ENCODE results near the gene ASPG. TPM values are rescaled to one million over a fixed set of nuclear protein-coding genes. Genes with fewer than 3 reads are reported as not detected.

The ASPG gene
- total and polyA plus RNA-seq, 9 donors = 0.45 to 28.8 (median 18.7) TPM

GRCh38 chr14:104086210-104086660 is 735 bp downstream of the ASPG start:
- Histone ChIP-seq H3K36me3 (no peaks in the 10 kb centered on the region), H3K27me3 (no peaks in the 10 kb centered on the region), H3K4me3 (peak overlapping the region; percentile 37), H3K4me1 (ENCODE audit: insufficient read depth) (peaks cover 16% of the 10 kb centered on the region), H3K27ac (peak overlapping the region in 1 of 2 donors; percentile 59), H3K9me3 (no peaks in the 10 kb centered on the region)
- DNase-seq = peak; percentile 32 to 60 (median 50)
- WGBS, 3 donors = 47 to 74% (median 57%) methylated on average over 13 of the region's 13 CpGs
- TF ChIP-seq POLR2A (IDR thresholded peaks at IDR 0.05) = no peak
- TF ChIP-seq CTCF (IDR thresholded peaks at IDR 0.05) = no peak
- TF ChIP-seq EP300 (IDR thresholded peaks at IDR 0.05) = no peak
- intact Hi-C loops (cut with DNase I) = loop anchor here in 1 of 4 donors (10.0 kb wide), 1 partner anchor 479 kb away; no protein-coding TSS in a partner anchor

GRCh38 chr14:104086661-104087461 is 1.4 kb downstream of the ASPG start:
- H3K4me1 ChIP-seq (ENCODE audit: insufficient read depth) = peaks cover 22% of the 10 kb centered on the region
- intact Hi-C loops (cut with DNase I) = loop anchor here in 1 of 4 donors (10.0 kb wide), 1 partner anchor 478 kb away; no protein-coding TSS in a partner anchor
- peak; percentile 23 to 51 (median 33) for DNase-seq
- H3K27ac ChIP-seq = peak overlapping the region in 1 of 2 donors; percentile 59
- TF ChIP-seq EP300 (IDR thresholded peaks at IDR 0.05) = no peak
- TF ChIP-seq CTCF (IDR thresholded peaks at IDR 0.05) = no peak
- TF ChIP-seq POLR2A (IDR thresholded peaks at IDR 0.05) = no peak
- H3K36me3 ChIP-seq = no peaks in the 10 kb centered on the region
- no peak overlapping the region for H3K4me3 ChIP-seq
- 65 to 80% (median 68%) methylated on average over 16 of the region's 16 CpGs for WGBS, 3 donors
- H3K27me3 ChIP-seq = no peaks in the 10 kb centered on the region
- H3K9me3 ChIP-seq = no peaks in the 10 kb centered on the region

GRCh38 chr14:104087505-104087904 is 2.0 kb downstream of the ASPG start:
- peak; percentile 13 to 45 (median 42) for DNase-seq
- Histone ChIP-seq H3K27me3 (no peaks in the 10 kb centered on the region), H3K4me1 (ENCODE audit: insufficient read depth) (peaks cover 22% of the 10 kb centered on the region), H3K36me3 (no peaks in the 10 kb centered on the region), H3K4me3 (no peak overlapping the region), H3K27ac (no peak overlapping the region), H3K9me3 (no peaks in the 10 kb centered on the region)
- WGBS, 3 donors = 86 to 92% (median 89%) methylated on average over 13 to 17 of the region's 17 CpGs
- TF ChIP-seq POLR2A (IDR thresholded peaks at IDR 0.05) = no peak
- no peak for TF ChIP-seq EP300 (IDR thresholded peaks at IDR 0.05)
- TF ChIP-seq CTCF (IDR thresholded peaks at IDR 0.05) = no peak
- intact Hi-C loops (cut with DNase I) = loop anchor here in 1 of 4 donors (10.0 kb wide), 1 partner anchor 477 kb away; no protein-coding TSS in a partner anchor

- no peak overlapping the region for H3K4me3 ChIP-seq
- TF ChIP-seq EP300 (IDR thresholded peaks at IDR 0.05) = no peak
- TF ChIP-seq CTCF (IDR thresholded peaks at IDR 0.05) = no peak
- no peak for TF ChIP-seq POLR2A (IDR thresholded peaks at IDR 0.05)
- DNase-seq = peak; percentile 12 to 43 (median 34)
- WGBS, 3 donors = 82 to 88% (median 83%) methylated on average over 21 to 23 of the region's 23 CpGs
- H3K27ac ChIP-seq = no peak overlapping the region
- no peaks in the 10 kb centered on the region for H3K27me3 ChIP-seq
- peaks cover 22% of the 10 kb centered on the region for H3K4me1 ChIP-seq (ENCODE audit: insufficient read depth)
- no peaks in the 10 kb centered on the region for H3K9me3 ChIP-seq
- no peaks in the 10 kb centered on the region for H3K36me3 ChIP-seq
- intact Hi-C loops (cut with DNase I) = loop anchor here in 1 of 4 donors (10.0 kb wide), 1 partner anchor 477 kb away; no protein-coding TSS in a partner anchor
These were observed 2.7 kb downstream of the ASPG start for GRCh38 chr14:104087981-104088850.

Measured in ovary (tissue), 9 donors.